GM12801 (cell line): Measurements from ENCODE around the gene SDC3.

ENCODE experiments used
- CTCF ChIP-seq: IDR thresholded peaks from one replicate; pipeline ENCODE4 v1.5.1; 2011; ENCODE audit warnings: control low read depth; ENCODE audit not compliant: insufficient read length; ENCODE audit errors: extremely low read depth

SDC3 gene

GRCh38 chr1:30823627-30823968 is 85.0 kb downstream of the SDC3 start:
- no peak for TF ChIP-seq CTCF

- no peak for TF ChIP-seq CTCF
Observed at GRCh38 chr1:30822966-30823581, 85.5 kb downstream of the SDC3 start.

GRCh38 chr1:30822006-30822405 is 86.6 kb downstream of the SDC3 start:
- no peak for TF ChIP-seq CTCF

GRCh38 chr1:30820299-30820698 is 88.3 kb downstream of the SDC3 start:
- no peak for TF ChIP-seq CTCF
